PFSK-1 (cell line): ENCODE results near the gene SS18L1.

Experiments used
- FOXP2 ChIP-seq: optimal IDR thresholded peaks from 2 replicates; pipeline ENCODE3; 2011; ENCODE audit warnings: borderline replicate concordance, control low read depth, inconsistent platforms; ENCODE audit not compliant: insufficient read depth; ENCODE audit errors: extremely low read length, extremely low read depth
- POLR2AphosphoS5 ChIP-seq: IDR thresholded peaks from 2 replicates; pipeline ENCODE4 v1.6.1; 2012; ENCODE audit warnings: low read depth, mild to moderate bottlenecking, control low read depth, low read length, moderate library complexity

GRCh38 chr20:62227591-62227976 is 84.0 kb downstream of the SS18L1 start:
- no peak for TF ChIP-seq FOXP2
- TF ChIP-seq POLR2AphosphoS5: no peak
